Measurements from ENCODE around the gene ODAD4.

Gene ODAD4

DNA sequence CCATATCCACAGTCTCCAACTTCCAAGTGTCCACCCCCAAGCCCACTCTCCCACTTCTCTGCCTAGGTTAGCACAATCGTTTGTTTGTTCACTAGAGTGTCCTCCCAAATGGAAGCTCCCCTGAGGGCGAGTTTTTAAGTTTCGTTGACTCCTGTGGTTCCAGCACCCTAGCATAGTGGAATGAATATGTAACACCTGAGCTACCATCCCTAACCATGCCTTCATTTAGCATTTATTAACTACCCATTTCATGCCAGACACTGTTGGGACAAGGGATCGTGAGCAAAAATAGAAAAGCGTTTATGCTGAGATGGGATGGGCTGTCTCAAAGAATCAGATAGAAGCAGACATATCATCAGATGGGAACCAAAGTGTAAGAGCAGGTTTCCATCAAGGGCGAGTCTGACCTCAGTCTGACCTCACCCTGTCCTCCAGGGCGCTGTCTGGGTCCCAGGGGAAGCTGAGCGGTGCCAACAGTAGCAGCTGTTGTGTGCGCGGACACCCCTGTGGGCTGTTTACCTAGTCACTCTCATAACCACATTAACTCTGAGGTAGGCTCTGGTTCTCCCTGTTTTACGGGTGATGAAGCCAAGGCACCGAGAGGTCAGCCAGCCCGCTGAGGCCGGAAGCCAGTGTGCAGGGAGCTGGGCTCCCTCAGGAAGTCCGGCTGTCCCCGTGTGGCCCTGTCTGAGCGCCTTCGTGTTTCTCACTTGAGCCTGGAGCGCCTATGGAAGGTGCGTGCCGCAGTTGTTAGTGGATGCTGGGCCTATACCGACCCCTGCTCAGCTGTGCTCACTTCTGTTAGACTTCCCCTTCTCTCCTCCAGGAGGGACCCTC lies 42.4 kb downstream of the ODAD4 start:
- DNase-seq = no peak

- DNase-seq = no peak
Observed at GRCh38 chr17:41973408-41973811, 43.0 kb downstream of the ODAD4 start.

DNA sequence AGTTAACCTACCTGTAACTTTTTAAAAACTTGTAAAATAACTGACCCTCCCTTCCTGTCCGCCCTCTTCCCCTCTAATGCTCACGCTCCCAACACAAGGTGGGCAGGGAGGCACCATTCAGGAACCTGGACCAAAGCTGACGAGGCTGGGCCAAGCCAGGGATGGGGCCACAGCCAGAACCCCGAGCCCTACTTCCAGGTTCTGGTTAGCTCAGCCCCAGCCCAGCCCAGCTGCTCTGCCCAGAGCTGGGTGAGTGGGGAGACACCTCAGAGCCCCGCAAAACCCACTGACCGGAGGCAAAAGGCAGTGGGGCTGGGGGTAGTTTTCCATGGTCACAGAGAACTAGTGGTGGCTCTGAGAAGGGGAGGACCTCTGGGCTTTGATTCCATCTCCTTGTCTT lies 43.6 kb downstream of the ODAD4 start:
- DNase-seq = no peak

DNA sequence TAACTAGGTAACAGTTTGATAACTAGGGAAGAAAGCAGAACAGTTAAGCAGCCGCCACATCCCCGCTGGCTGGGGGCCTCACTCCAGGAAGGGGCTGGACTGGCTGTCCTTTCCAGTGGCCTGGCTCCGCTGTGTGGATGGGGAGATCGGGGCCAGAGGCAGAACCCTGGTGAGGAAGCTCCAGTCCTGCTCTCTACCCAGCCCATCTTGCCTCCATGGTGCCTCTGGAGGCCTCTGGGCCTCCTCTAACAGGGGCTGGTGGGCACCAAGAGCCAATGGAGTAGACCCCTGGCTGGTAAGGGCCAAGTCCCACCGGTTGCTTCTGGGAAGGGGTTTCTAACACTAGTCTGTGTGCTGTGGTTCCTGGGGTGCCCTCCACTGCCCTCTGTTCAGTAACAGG lies 44.2 kb downstream of the ODAD4 start:
- no peak for DNase-seq

DNA sequence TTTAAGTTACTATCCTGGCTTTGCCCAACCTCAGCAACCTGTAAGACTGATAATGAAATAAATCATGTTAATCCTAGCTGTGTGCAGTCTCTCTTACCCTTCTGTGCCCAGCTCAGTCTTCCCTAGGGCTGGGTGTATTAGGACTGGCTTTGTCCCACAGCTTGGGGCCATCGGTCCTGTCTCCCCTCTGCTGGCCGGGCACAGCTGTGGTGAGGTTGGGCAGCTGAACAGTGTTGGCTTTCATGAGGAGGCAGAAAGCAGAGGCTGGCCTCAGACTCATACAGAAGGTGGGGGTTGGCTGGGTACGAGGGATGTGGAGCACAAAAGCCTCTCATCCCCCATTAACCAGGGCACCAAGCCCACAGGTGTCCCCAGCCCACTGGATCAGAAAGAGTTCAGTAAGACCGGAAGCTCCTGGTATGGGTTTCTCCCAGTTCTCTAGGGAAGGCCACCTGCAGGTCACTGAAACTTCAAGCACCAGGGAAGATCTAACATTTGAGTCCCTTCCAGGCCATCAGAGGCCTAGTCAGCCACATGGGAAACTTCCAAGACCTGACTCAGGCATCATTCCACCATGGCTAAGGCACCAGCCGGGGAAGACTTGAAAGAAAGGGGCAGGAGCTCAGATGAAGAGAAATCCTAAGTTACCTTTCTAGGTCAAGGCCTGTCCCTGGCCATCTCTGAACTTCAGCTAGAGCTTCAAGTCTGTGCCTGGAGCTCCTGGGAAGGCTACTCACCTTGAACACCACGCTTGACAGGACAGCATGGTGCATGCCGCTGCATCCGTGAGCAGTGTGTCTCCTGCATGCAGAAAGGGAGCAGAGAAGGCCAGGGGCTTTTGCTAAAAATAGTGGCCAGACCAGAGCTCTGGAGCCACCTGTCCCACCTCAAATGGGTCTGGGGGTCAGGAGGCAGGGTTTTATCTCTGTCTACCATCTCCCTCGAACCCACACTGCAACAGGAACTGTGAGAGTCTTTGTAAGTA lies 45.0 kb downstream of the ODAD4 start:
- DNase-seq = no peak

GRCh38 chr17:41976142-41976768 lies 45.8 kb downstream of the ODAD4 start:
- DNase-seq = no peak

DNA sequence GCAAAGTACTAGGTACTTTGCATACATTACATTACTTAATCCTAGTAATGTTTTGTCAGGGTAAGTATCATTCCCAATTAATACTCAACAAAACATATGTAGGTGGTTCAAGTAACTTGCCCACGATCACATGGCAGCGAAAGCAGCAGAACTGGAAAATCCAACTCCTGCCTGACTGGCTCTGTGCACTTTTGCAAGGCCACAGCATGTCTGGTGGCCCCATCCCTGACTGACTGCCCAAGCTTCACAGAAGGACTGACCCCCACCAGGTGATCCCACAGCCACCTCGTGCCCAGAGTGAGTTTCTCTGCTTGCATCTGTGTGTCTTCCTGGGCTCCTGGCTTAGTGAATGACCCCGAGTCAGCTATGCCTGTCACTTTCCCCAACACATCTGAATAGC lies 47.6 kb downstream of the ODAD4 start:
- no peak for DNase-seq

- no peak for DNase-seq
Observed at GRCh38 chr17:41982026-41982760, 51.8 kb downstream of the ODAD4 start.

DNA sequence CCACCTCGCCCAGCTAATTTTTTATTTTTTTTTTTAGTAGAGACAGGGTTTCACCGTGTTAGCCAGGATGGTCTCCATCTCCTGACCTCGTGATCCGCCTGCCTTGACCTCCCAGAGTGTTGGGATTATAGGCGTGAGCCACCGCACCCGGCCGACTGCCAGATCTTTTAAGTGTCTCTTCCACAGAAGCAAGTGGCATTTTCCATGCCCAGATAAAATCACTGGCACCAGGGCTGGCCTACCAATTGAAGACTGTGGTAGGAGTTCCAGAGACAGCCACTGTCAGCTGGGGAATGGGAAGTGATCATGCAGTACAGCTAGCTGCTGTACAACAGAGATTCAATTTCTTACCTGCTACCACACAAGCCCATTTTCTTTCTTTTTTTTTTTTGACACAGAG lies 54.0 kb downstream of the ODAD4 start:
- DNase-seq = no peak

DNA sequence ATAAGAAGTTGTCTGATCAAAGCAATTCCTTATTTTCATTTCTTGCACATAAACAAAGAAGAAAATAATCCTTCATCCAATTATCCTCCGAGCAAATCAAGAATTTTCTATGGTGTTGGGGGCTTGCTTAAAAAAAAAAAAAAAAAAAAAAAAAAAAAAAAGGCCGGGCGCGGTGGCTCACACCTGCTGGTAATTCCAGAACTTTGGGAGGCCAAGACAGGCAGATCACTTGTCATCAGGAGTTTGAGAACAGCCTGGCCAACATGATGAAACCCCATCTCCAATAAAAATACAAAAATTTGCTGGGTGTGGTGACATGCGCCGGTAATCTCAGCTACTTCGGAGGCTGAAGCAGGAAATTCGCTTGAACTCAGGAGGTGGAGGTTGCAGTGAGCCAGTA lies 55.5 kb downstream of the ODAD4 start:
- no peak for DNase-seq

DNA sequence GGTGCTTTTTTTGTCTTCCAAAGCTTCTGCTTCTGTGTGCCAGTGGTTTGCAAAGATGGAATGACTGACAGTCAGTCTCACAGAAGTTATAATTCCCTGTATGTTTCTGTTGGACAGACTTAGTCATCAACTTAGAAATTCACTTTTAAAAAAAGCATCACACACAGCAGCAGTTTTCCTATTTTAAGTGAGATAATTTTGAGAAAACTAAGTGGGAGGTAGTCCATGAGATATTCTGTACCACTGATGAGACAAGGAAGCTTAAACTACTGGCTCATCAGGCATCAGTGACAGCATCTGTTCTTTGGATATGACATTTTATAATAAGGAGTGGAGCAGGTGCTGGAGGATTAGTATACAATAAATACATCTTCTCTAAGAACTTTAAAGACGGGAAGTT lies 56.2 kb downstream of the ODAD4 start:
- no peak for DNase-seq

DNA sequence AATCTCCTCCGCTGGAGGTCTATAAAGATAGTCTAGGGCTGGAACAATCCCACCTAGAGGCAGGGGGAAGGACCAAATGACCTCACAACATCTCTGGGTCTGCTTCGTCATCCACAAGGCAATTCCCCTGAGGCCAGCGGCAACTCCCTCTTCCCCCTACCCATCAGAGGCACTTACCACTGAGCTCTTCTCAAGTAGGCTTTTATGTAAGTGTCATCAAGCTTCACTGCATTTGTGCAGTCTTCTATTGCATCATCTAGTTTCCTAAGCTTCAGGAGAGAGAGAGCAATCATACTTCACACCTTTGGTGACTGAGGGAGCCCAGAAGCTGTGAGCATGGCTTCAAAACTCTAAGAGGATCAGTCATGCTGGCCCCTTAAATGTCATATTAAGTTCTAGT lies 57.2 kb downstream of the ODAD4 start:
- no peak for DNase-seq

DNA sequence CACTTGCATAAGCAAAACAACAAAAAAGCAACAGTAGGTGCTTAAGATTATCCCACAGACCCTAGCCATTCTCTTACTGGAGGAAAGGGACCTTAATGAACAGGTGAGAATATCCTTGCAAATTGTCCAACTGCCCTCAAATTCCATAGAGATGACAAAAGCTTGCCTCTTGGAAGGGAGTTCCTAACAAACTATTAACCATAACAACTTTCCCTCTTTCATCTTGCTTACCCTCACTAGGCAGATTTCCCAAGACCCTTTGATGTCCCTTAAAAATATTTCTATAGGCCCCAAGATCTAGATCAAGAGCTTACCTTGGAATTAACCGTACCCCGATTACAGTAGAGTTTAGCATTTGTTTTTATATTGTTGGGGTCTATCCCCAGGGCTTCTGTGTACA lies 58.0 kb downstream of the ODAD4 start:
- no peak for DNase-seq

- DNase-seq = no peak
Observed at GRCh38 chr17:41989702-41990419, 59.4 kb downstream of the ODAD4 start.

DNA sequence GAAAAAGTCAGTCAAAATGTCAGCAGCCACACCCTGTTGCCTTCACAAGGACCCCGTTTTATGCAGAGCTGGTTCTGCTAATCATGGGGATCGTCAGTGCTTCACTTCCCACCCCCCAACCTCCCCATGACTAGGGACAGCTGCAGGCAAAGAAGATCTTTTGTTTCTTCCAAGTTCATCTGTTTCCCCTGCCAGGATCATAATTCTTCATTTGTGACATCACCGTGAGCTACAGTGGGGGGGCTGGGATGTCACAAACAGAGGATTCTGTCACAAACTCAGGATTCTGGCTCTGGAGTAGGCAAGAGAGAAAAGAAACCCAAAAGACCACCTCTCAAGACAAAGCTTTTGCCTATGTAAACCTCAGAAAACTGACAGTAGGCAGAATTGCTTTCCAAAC lies 62.2 kb downstream of the ODAD4 start:
- no peak for DNase-seq

GRCh38 chr17:41996855-41997164 lies 66.4 kb downstream of the ODAD4 start:
- no peak for DNase-seq

DNA sequence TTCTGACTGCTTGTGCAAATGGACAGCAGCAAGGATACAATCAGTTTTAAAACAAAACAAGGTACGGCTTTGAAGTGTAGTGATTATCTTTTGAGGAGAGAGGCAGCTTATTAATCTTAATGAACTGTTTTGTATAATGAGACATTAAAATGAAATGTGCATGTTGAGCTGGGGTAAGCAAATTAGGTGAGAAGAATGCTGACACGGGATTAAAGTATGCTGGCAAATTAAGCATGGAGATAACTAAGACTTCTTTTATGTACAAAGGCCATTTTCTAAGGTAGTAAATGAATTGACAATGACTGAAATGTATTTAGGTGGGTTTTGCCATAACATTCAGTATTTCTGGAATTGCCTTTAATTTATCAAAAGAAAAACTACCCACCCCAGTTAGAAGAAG lies 68.1 kb downstream of the ODAD4 start:
- DNase-seq = no peak

GRCh38 chr17:42000413-42001133 lies 70.2 kb downstream of the ODAD4 start:
- no peak for DNase-seq

DNA sequence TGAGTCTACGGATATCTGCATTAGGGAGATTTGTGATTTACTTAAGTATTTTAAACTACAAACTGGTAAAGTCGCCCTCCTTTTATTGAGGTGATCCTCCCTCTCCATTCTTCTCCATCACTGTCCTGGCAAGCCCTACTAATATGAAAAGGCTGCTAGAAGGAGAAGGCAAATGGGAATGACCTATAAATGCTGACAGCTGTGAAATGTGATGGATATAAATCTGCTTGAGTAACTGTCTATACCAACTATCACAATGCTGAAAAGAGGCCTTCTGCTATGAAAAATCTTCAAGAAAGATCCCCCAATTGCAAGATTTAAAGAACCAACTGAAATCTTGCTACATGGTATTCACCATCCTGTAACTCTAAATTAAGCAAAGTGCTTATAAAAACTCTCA lies 71.3 kb downstream of the ODAD4 start:
- DNase-seq = no peak

DNA sequence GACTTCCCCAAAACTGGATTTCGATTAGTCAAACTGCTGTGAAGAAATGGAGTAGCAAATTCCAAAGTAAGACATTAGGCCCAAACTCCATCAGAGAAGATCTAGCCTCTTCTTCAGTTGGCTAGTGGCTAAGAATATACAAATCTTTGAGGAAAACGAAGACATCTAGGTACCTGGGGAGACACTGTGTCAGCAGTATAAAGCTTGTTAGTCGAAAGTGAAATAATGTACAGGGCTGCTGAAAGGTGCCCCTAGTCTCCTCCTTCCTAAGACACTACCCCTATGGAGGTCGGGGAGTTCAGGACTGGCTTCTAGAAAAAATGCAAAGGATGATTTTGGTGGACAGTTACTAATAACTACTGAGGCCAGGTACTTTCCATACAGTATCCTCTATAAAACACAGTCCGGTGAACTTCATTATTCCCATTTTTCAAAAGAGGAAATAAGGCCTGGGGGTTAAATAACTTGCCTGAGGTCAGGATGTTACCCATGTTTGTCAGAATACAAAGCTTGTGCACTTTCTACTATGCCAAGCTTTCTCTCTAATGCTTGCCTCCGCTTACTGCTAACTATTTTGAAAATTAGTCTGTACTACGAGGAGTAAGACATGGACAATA lies 71.9 kb downstream of the ODAD4 start:
- no peak for DNase-seq

DNA sequence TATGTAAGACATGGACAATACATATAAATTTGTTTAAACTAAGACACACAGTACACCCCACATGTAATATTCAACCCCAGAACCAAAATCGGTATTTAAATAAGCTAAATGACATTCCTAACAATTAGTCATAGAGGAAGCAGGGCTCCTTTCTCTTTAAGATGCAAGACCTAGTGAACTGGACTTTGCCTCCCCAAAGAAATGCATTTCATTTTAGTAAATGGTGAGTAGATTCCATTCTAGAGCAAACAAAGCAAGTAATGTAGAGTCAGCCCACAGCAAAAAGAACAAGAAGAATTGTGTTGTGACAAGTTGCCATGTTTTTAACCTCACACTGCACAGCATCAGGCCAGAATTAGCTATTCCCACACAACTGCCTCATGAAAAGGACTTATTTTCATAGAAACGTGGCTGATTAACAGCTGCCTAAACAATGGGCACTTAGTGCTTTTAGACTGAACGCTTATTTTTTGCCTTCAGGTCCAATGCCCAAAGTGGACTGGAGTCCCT lies 72.4 kb downstream of the ODAD4 start:
- no peak for DNase-seq

Measured in T1000 (cell line).